ENCODE results near the gene OPHN1. TPM values are rescaled to one million over a fixed set of nuclear protein-coding genes. Genes with fewer than 3 reads are reported as not detected.

Gene OPHN1
- total and polyA plus RNA-seq, 2 experiments from 2014 or later = 2.2 to 3.8 TPM

- TF ChIP-seq NANOG (IDR thresholded peaks at IDR 0.05; ENCODE audit: borderline replicate concordance) (no peak), ETS1 (IDR thresholded peaks at IDR 0.05) (no peak)
Measured at GRCh38 chrX:68422478-68422877, 10.8 kb downstream of the OPHN1 start (continued).

GRCh38 chrX:68421636-68422035 is 11.7 kb downstream of the OPHN1 start:
- Mint-ChIP-seq H3K4me3 (no peak overlapping the region), H3K36me3 (ENCODE audit: low read depth) (no peaks in the 10 kb centered on the region), H3K4me1 (peaks cover 7% of the 10 kb centered on the region; the same call in 2 of the 3 replicates), H3K27ac (no peak overlapping the region), H3K27me3 (ENCODE audit: insufficient read depth, low read depth, poor library complexity) (no peaks in the 10 kb centered on the region), H3K9me3 (no peaks in the 10 kb centered on the region)
- Histone ChIP-seq H3F3A (replicated peaks; ENCODE audit: low read depth) (no peaks in the 10 kb centered on the region), H4K20me1 (replicated peaks; ENCODE audit: insufficient read depth) (no peaks in the 10 kb centered on the region), H3K27me3 (ENCODE audit: insufficient read depth) (no peaks in the 10 kb centered on the region), H3K4me3 (no peak overlapping the region), H3K79me2 (replicated peaks; ENCODE audit: insufficient read depth) (no peaks in the 10 kb centered on the region), H3K36me3 (ENCODE audit: insufficient read depth) (no peaks in the 10 kb centered on the region), H3K4me2 (no peak overlapping the region), H3K4me1 (ENCODE audit: insufficient read depth) (no peaks in the 10 kb centered on the region), H3K9me2 (ENCODE audit: insufficient read depth) (no peaks in the 10 kb centered on the region), H3K27ac (ENCODE audit: low read depth) (no peak overlapping the region), H2AFZ (no peak overlapping the region)
- DNase-seq (ENCODE audit: low spot score) = no peak
- no peak for ATAC-seq
- TF ChIP-seq REST (IDR thresholded peaks at IDR 0.05; ENCODE audit: unreplicated experiment) = no peak
- no peak for TF ChIP-seq ZNF462 (CRISPR knock-in tag; IDR thresholded peaks at IDR 0.05)
- TF ChIP-seq CREB1 (CRISPR knock-in tag; IDR thresholded peaks at IDR 0.05; ENCODE audit: low read depth) = no peak
- TF ChIP-seq CTCF (conservative IDR thresholded peaks at IDR 0.05; ENCODE audit: low read depth in 2 of 2) = no peak
- no peak for TF ChIP-seq EZH2 (IDR thresholded peaks at IDR 0.05; ENCODE audit: low read depth, unreplicated experiment)
- TF ChIP-seq JUNB (IDR thresholded peaks at IDR 0.05; ENCODE audit: unreplicated experiment) = no peak
- TF ChIP-seq ZNF331 (CRISPR knock-in tag; IDR thresholded peaks at IDR 0.05; ENCODE audit: low read depth) = no peak
- no peak for TF ChIP-seq ZNF114 (CRISPR knock-in tag; IDR thresholded peaks at IDR 0.05)
- TF ChIP-seq ETS1 (IDR thresholded peaks at IDR 0.05) = no peak
- no peak for TF ChIP-seq STAT1 (IDR thresholded peaks at IDR 0.05; ENCODE audit: unreplicated experiment)
- TF ChIP-seq EZH2phosphoT487 (IDR thresholded peaks at IDR 0.05; ENCODE audit: unreplicated experiment) = no peak
- TF ChIP-seq NANOG (IDR thresholded peaks at IDR 0.05; ENCODE audit: borderline replicate concordance) = no peak
